HG02884 (cell line): ENCODE data around the gene ESR1.
A peak's percentile ranks its signal among the peaks of the same experiment; 100 is the strongest.
"Not testable (repeated sequence)": the region's sequence is repeated elsewhere in the genome, so short reads cannot be mapped to it uniquely, and the experiment has no call there.

Source experiments
- ATAC-seq: cut with Tn5 transposase; IDR thresholded peaks from one replicate; pipeline ENCODE4 v1.9.1; 2021; ENCODE audit warnings: mild to moderate bottlenecking, moderate library complexity; ENCODE audit not compliant: unreplicated experiment

Gene ESR1

DNA sequence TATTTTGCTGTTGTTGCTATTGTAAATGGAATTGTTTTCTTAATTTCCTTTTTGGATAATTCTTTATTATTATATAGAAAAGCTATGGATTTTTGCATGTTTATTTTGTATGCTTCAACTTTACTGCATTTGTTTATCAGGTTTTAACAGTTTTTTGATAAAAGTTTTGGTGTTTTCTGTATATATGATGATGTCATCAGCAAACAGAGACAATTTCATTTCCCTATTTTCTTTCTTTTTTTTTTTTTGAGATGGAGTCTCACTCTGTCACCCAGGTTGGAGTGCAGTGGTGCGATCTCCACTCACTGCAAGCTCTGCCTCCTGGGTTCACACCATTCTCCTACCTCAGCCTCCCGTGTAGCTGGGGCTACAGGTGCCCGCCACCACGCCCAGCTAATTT is 156.9 kb downstream of the ESR1 start:
- ATAC-seq = not testable (repeated sequence)

DNA sequence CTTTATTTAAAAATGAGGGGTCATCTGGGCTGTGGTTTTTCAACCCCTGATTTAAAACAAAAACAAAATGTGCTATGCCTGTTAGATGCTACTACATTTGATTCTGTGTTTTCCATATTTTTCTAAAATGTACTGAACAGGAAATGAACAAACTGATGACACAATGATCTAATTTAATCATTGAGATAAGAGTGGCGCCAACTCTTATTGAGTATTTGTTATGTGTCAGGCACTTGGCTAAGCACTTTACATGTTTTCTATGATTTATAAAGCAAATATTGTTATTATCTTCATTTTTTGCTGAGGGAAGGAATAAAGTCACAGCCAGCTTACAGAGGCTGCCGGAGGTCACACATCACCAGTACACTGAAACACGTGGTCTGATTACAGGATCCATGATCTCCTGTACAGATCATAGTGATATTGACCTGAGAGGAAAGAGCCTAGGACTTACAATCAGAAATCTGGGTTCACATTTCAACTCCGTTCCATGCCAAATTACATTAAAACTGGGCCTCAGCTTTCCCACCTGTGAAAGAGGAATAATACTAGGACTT is 166.7 kb downstream of the ESR1 start:
- no peak for ATAC-seq

DNA sequence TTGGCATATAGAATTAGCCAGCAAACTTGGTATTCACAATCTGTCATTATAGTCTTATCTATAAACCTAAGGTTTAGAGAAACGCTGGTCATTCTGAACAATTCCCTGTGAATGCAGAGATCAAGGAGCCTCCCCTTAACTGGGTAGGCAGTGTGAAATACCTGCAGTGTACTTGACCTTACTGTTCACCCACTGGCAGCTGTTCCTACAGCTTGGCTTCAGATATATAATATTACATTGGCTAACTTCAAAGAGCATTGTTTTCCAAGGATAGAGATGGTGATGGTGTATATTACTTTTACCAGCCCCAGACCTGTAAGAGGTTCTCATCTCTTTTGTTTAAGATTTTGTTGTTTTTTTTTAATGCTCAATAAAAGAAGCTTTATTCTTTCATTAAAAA is 168.3 kb downstream of the ESR1 start:
- no peak for ATAC-seq

DNA sequence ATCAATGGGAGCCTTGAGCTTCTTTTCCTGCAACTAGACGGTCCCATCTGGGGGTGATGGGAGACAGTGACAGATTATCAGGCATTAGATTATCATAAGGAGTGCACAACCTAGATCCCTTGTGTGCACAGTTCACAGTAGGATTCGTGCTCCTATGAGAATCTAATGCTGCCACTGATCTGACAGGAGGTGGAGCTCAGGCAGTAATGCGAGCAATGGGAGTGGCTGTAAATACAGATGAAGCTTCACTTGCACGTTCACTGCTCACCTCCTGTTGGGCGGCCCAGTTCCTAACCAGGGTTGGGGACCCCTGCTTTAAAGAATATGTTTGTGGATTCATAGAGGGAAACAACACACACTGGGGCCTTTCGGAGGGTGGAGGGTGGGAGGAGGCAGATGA is 180.7 kb downstream of the ESR1 start:
- ATAC-seq = not testable (repeated sequence)

DNA sequence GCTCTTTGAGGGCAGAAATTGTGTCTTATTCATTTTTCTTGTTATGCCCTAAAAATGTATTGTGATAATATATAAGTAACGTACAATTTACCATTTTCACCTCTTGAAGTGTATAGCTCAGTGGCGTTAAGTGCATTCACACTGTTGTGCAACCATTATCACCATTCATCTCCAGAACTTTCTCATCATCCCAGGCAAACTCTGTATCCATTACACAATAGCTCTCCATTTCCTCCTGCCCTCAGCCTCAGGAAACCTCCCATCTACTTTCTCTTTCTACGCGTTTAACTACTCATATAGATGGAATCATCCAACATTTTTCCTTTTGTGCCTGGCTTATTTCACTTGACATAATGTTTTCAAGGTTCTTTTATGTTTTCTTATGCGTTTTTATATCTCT is 184.6 kb downstream of the ESR1 start:
- ATAC-seq = no peak

DNA sequence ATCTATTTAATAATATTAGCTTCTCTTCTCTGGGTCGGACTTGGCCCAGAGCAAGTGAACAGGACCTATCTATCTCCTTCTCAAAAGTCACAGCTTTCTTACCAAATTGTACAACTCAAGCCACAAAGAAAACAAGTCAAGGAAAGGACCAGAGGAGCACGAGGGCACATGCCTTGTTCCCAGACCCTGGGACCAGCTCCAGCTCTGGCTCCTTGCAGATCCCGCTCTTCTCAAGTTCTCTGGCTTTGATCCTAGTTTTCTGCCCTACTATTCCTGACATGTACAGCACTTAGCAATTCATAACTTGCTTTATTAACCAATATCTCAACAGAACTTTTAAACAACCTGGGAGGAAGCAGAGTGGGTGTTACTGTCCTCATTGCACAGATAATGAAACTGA is 185.9 kb downstream of the ESR1 start:
- ATAC-seq = no peak

DNA sequence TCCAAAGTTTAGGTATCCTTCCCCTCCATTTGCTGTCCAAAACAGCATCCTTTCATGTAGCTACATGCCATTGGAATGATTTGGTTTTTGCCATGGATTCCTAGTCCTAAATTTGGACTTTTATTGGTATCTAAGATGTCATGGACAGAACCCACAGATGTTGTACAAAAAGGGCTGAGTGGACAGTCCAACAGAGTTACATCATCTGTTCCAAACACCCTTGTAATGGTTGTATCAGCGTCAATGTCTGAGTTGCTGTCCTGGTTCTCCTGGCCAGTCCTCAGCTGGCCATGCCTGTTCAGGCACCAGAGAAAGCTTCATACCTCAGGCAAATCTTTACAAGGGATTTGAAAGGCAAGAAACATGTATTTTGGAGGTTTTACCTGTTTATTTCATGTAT is 191.3 kb downstream of the ESR1 start:
- ATAC-seq = no peak

DNA sequence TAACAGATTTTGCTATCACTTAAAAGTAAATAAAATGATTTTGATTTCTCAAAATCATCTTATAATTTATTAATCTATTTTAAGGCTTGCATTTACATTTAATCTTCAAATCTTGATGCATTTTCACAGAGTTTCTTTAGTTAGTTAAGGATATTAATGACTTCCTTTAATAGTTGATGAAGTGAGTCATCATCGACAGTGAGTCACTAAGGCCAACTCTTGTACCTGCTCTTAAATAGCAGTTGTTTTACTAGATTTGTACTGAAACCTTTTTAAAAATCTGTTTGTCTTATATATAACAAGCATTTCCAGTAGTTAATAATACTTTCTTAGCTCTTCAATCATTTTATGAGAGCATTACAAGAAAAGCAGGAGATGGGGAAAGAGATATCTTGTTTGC is 191.7 kb downstream of the ESR1 start:
- ATAC-seq = no peak

DNA sequence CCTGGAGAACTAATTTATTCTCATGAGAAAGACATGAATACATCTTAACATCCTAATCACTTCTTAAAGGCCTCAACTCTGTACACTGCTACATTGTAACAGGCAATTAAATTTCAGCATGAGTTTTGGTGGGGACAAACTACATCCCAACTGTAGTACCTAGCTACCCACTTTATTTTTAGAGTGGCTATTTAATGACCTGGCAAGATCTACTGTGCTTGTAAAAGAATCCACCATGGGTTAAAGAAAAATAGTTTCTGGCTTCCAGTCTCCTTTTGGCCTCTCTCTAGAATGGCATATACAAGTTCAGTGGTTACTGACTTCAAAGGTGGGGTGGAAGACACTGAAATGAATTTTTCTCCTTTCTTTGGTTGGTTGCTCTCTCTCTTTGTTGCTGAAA is 193.9 kb downstream of the ESR1 start:
- no peak for ATAC-seq

DNA sequence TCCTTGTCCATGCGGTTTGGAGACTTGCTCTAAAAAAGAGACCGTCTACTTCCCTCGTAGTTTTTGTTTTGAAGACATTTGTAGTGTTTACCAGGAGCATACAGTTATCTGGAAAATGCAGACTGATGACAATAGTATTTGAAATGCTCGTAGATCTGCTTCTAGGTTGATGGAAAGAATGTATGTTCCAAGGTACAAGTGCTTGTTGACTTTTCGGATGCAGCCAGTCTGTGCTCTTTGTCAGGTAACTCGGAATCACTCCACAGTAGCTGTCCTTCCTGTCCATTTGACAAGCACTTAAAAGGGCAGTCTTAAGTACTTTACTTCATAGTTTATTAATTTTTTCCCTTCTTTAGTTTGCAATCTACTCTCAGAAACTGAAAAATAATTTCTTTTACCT is 194.8 kb downstream of the ESR1 start:
- no peak for ATAC-seq

DNA sequence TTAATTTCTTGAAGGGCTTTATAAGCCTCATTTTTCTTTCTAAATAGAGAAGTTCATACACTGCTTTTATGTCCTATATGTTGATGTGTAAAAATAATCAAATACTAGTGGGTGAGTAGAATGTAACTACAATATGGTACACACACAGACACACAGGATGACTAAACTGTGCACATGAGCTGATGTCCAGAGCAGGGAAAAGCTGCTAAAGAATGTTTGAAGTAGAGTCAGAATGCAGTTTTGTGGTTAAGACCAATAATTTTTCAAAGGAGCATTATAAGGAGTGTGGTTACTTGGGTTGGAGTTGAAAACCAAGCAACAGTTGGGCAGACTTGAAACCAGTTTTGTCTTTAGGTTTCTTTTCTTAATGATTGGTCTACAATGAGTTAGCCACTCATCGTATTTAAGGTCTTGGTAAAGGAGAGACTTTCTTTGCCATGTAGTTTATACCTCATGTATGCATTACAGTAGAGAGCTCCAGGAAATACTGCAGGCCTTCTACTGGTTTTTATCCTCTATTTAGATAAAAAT is 196.6 kb downstream of the ESR1 start:
- no peak for ATAC-seq

DNA sequence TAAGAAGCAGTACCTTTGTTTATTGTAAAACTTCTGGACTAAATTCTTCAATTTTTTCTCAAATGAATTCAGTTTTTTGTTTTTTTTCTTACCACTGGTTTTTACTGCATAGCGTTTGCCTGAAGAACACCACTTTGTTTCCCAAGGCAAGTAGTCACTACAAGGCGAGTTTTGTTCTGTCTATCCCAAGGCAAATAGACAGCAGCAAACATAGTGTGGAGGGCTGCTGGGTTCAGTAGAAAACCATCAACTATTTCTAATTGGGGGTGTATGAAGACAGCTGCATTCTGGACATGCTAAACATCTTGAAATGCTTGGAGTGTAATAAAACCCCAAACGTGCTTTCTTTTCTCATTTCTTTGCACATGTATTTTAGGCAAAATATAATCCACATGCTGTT is 197.4 kb downstream of the ESR1 start:
- ATAC-seq = no peak

DNA sequence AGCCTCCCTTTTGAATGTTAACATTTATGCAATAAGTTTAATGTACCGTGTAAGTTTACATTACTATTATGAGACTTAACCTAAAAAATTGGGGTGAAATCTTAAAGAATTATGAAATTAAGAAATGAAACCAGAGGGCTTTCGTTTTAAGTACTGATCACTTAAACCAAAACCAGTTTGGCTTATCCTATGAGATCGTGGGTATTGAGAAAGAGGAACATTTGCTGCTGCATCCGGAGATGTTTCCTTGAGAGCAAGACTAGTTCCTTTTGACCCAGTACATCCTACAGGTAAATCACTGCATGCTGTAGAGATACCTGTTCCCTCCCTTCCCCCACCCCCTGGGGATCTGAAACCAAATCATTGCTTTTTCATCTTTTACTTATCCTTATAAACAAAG is 201.3 kb downstream of the ESR1 start:
- ATAC-seq = no peak

DNA sequence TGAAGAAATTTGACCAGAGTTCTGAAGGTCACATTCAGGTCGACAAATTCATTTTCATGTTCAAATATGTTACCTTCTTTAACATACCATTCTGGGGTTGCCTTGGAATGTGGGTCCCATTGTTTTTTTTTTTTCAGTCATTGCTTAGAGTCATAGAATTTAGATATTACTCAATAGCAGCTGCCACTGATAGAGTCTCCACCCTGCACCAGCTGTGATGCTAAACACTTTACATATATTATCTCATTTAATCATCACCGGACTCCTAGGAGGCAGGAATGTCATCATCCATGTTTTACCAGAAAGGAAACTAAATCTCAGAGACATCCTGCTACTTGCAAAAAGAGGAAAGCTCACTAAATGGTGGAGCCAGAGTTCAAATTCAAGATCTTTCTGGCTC is 204.7 kb downstream of the ESR1 start:
- no peak for ATAC-seq

DNA sequence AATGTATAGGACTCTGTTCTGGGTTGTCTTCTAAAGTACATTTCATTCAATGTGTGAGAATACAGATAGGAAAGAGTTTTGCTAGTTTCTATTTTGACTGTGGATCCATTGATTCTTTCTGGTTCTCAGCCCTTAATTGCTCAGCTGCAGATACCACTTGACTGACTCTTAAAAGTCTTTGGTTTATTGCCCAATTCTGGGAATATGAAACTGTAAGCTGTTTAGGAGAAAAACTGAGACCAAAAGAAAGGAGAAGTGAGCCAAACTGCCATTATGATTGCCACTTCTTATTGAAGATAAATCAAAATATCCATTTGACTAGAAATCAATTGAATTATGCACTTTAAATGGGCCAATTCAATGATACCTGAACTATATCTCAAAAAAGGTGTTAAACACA is 211.4 kb downstream of the ESR1 start:
- no peak for ATAC-seq

DNA sequence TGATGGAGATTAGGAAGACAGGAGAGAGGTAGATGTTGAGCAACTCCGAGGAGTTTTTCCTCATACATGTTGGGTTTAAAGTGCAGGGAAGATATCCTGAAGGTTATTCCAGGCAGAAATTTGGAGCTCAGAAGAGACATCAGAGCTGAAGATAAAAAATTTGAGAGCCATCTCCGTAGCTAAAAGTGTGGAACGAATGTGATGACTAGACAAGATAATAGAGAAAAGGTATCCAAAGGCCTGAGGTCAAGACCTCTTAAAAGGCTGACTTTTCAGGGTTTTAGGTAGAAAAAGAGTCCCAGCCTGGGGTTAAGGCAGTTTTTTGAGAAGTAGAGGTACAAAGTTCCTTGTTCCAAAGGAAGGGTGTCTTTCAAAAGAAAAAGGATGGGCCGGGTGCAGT is 214.8 kb downstream of the ESR1 start:
- no peak for ATAC-seq

DNA sequence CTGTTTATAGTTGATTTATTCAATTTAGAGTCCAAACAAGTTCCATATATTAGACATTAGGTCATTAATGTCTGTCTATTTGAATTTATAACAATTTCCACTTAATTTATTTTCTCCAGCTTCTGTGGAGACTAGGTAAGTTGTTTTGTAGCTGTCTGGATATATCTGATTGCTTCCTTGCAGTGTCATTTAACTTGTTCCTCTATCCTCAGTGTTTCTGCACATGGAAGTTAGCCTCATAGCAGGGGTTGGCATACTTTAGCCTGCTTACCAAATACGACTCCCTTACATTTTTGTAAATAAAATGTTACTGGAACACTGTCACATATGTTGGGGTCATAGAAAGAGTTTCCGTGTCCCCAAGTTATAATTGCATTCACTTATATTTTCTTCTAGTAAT is 216.1 kb downstream of the ESR1 start:
- ATAC-seq = no peak

DNA sequence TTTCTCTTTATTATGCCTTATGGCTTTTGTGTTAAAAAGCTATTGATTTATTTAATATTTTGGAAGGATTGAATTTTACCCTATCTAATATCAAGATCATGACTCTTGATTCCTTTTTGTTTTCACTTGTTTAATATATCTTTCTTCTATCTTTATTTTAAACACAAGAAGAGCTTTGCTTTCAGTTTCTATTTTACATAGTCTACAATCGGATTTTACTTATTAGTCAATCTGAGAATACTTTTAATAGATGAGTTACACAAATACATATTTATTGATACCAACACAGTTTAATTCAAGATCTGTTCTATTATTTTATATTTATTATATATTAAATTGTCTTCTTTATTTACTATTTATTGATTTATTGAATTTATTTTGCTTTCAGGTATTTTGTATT is 218.8 kb downstream of the ESR1 start:
- ATAC-seq = peak; percentile 59

DNA sequence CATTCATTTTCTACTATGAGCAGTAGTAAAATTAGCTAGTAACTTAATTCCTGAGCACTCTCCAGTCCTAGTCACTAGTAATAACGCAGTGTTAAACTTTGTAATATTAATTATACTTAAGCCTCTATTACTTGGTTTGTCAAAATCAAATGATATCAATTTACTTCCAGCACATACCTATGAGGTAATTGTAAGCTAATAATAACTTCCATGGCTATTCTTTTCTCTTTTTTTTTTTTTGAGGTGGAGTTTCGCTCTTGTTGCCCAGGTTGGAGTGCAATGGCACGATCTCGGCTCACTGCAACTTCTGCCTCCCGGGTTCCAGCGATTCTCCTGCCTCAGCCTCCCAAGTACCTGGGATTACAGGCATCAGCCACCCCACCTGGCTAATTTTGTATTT is 219.3 kb downstream of the ESR1 start:
- ATAC-seq = not testable (repeated sequence)

DNA sequence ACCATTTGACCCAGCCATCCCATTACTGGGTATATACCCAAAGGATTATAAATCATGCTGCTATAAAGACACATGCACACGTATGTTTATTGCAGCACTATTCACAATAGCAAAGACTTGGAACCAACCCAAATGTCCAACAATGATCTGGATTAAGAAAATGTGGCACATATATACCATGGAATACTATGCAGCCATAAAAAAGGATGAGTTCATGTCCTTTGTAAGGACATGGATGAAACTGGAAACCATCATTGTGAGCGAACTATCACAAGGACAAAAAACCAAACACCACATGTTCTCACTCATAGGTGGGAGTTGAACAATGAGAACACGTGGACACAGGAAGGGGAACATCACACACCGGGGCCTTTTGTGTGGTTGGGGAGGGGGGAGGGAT is 226.3 kb downstream of the ESR1 start:
- not testable (repeated sequence) for ATAC-seq

DNA sequence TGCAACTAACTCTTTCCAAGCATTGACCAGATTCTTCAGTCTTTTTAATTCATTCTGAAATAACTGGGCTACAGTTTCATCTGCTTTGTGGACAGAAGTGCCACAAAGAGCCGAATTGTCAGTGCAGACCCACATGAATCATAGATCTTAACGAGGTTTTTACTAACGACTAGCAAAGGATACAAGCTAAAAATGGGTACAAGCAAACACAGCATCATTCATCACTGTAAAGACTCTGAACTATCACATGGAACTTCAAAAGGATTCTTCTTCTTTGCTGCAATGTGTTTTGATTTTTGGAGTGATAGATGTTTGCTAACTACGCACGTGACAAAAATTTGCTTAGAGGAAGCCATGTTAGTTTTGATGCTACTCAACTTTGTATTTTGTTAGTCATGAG is 227.1 kb downstream of the ESR1 start:
- no peak for ATAC-seq

DNA sequence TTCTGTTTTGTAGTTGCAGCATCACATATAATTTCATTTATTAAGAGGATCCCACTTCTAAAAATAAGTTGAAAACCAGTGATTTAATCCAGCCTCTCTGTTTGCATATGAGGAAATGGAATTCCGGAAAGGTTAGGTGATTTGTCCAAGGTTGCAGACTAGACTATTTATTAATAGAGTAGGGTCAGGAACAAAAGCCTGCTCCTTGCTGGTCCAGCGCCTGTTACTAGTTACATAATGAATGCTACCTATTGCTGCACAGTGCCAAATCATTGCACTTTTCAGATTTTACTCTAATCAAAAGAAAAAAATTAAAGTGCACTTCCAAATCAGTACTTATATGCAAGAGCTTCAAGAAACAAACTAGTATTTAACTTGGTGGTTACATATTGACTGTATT is 238.6 kb downstream of the ESR1 start:
- ATAC-seq = no peak

DNA sequence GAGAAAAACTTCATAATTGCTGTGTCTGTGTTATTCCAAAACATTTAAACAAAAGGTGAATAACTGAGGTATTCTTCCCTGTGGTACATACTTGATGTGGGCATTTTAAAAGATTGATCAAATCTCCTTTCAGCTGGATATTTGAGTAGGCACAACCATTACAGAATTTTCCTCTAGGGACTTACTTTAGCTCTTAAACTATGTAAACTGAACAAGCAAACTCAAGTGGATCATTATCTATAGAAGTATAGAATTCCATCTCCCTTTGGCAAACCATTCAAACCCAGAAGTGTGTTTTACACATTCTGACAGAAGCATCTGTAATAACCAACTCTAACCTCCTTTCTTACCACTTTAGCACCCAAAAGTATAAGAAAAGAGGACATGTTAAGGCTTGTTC is 241.4 kb downstream of the ESR1 start:
- ATAC-seq = no peak

DNA sequence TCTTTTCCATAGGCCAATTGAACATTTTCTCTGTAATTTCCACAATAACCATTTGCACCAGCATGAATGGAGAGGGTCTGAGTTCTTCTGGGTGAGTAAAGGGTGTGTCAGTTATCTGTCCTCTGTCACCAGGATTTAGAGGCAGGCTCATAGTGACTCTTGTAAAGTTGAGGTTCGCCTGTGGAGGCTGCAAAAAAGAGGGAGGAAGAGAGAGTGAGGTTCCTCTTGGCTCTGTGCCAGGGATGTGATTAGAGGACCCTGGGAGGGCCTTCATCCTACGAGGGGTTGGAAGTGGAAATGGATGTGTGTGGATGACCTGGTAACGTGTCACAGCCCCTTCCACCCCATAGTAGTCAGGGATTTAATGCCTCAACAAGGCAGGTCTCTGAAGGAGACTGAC is 242.0 kb downstream of the ESR1 start:
- ATAC-seq = no peak
